ENCODE results near the gene WDFY4.

The WDFY4 gene

GRCh38 chr10:48796713-48797245 lies 112.1 kb downstream of the WDFY4 start:
- H3K36me3 ChIP-seq (ENCODE audit: control insufficient read depth in 2 of 2, insufficient read depth in 1 of 2, low read length in 2 of 2) = no peaks in the 10 kb centered on the region
- H3K27ac ChIP-seq (ENCODE audit: extremely low read depth, low read depth, low read length) = no peak overlapping the region
- no peak overlapping the region for H3K4me3 ChIP-seq (ENCODE audit: low read depth, low read length)
- ChIA-PET POLR2A (no interaction called here), CTCF (no interaction called here)
- H3K4me1 ChIP-seq (ENCODE audit: control insufficient read depth, insufficient read depth, low read length) = no peaks in the 10 kb centered on the region
- no peaks in the 10 kb centered on the region for H3K9me3 ChIP-seq (ENCODE audit: control insufficient read depth, insufficient read depth, low read depth, low read length)
- TF ChIP-seq, protein P1, sequence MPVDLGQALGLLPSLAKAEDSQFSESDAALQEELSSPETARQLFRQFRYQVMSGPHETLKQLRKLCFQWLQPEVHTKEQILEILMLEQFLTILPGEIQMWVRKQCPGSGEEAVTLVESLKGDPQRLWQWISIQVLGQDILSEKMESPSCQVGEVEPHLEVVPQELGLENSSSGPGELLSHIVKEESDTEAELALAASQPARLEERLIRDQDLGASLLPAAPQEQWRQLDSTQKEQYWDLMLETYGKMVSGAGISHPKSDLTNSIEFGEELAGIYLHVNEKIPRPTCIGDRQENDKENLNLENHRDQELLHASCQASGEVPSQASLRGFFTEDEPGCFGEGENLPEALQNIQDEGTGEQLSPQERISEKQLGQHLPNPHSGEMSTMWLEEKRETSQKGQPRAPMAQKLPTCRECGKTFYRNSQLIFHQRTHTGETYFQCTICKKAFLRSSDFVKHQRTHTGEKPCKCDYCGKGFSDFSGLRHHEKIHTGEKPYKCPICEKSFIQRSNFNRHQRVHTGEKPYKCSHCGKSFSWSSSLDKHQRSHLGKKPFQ (tag by site-specific recombination; IDR thresholded peaks at IDR 0.05) = no peak
- TF ChIP-seq ZNF433 (tag by site-specific recombination; IDR thresholded peaks at IDR 0.05; ENCODE audit: low read depth) (no peak), MEIS1 (CRISPR knock-in tag; IDR thresholded peaks at IDR 0.05; ENCODE audit: borderline replicate concordance) (no peak), ZNF555 (tag by site-specific recombination; conservative IDR thresholded peaks at IDR 0.05) (no peak), ZNF239 (tag by site-specific recombination; IDR thresholded peaks at IDR 0.05) (no peak), ZNF19 (tag by site-specific recombination; IDR thresholded peaks at IDR 0.05; ENCODE audit: low read depth) (no peak), ZNF843 (tag by site-specific recombination; IDR thresholded peaks at IDR 0.05) (no peak), KLF9 (tag by site-specific recombination; IDR thresholded peaks at IDR 0.05; ENCODE audit: low read depth) (no peak), BCL11B (tag by site-specific recombination; IDR thresholded peaks at IDR 0.05; ENCODE audit: low read depth) (no peak), ZBTB7A (tag by site-specific recombination; IDR thresholded peaks at IDR 0.05; ENCODE audit: low read depth) (no peak), ZNF274 (IDR thresholded peaks at IDR 0.05; ENCODE audit: low read length) (no peak), ZNF274 (tag by site-specific recombination; IDR thresholded peaks at IDR 0.05; ENCODE audit: borderline replicate concordance) (no peak), KLF1 (tag by site-specific recombination; IDR thresholded peaks at IDR 0.05) (no peak), YY1 (tag by site-specific recombination; IDR thresholded peaks at IDR 0.05) (no peak), ZNF501 (tag by site-specific recombination; IDR thresholded peaks at IDR 0.05) (no peak), ZNF549 (tag by site-specific recombination; IDR thresholded peaks at IDR 0.05) (no peak), SP3 (tag by site-specific recombination; IDR thresholded peaks at IDR 0.05) (no peak), ZSCAN16 (tag by site-specific recombination; IDR thresholded peaks at IDR 0.05) (no peak), GLI2 (tag by site-specific recombination; IDR thresholded peaks at IDR 0.05; ENCODE audit: borderline replicate concordance, low read depth) (no peak)
- TF ChIP-seq, protein P2, sequence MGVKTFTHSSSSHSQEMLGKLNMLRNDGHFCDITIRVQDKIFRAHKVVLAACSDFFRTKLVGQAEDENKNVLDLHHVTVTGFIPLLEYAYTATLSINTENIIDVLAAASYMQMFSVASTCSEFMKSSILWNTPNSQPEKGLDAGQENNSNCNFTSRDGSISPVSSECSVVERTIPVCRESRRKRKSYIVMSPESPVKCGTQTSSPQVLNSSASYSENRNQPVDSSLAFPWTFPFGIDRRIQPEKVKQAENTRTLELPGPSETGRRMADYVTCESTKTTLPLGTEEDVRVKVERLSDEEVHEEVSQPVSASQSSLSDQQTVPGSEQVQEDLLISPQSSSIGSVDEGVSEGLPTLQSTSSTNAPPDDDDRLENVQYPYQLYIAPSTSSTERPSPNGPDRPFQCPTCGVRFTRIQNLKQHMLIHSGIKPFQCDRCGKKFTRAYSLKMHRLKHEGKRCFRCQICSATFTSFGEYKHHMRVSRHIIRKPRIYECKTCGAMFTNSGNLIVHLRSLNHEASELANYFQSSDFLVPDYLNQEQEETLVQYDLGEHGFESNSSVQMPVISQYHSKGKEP (tag by site-specific recombination; IDR thresholded peaks at IDR 0.05) = no peak

DNA sequence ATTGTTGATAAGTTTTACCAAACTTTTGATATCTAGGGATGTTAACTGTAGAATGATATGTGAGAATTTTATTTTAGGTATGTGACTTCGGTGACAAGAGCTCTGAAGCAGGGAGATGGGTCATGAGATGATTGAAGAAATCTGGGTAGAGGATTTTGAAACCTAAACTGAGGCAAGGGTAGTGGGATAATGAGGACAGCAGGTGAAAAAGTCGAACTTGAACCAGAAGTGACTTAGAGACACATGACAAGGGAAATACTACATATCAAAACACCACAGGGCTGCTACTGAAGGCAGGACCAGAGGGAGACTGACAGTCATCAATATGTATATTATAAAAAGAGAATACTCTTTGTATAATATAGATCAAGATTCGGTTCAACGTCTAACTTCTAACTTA lies 113.2 kb downstream of the WDFY4 start:
- ChIA-PET POLR2A (no interaction called here), CTCF (interaction anchor here (1.7 kb wide), 1 partner anchor 141 kb away, joined by 4 read pairs; no protein-coding TSS in a partner anchor)
- Histone ChIP-seq H3K4me3 (ENCODE audit: low read depth, low read length) (no peak overlapping the region), H3K36me3 (ENCODE audit: control insufficient read depth in 2 of 2, insufficient read depth in 1 of 2, low read length in 2 of 2) (no peaks in the 10 kb centered on the region), H3K9me3 (ENCODE audit: control insufficient read depth, insufficient read depth, low read depth, low read length) (no peaks in the 10 kb centered on the region), H3K4me1 (ENCODE audit: control insufficient read depth, insufficient read depth, low read length) (no peaks in the 10 kb centered on the region), H3K27ac (ENCODE audit: extremely low read depth, low read depth, low read length) (no peak overlapping the region)
- TF ChIP-seq PRDM10 (tag by site-specific recombination; IDR thresholded peaks at IDR 0.05) (no peak), SALL2 (tag by site-specific recombination; IDR thresholded peaks at IDR 0.05; ENCODE audit: borderline replicate concordance) (no peak)

Measured in HEK293 (cell line).